Keratinocyte (primary cell): Measurements from ENCODE around the gene GPR171. TPM values are rescaled to one million over a fixed set of nuclear protein-coding genes. Genes with fewer than 3 reads are reported as not detected.

ENCODE experiments used
- DNase-seq: peaks from one replicate; pipeline ENCODE4 v3.0.0-alpha.2; 2011; ENCODE audit warnings: low read depth, missing footprints, low spot score
- FAIRE-seq: peaks from 2 replicates; lab custom pipeline; 2011; peaks lifted over from hg19 to GRCh38; lab: Jason Lieb, UNC
- H2AFZ ChIP-seq: 2 replicates; pipeline ENCODE4 v1.6.0; 2012; ENCODE audit warnings: low read length, control low read depth, inconsistent platforms; ENCODE audit not compliant: control insufficient read depth
- H3K27ac ChIP-seq: 2 replicates; pipeline ENCODE4 v1.5.1; 2011; ENCODE audit warnings: low read length; ENCODE audit not compliant: control insufficient read depth, insufficient read depth
- H3K27me3 ChIP-seq: 3 replicates; pipeline ENCODE4 v1.6.0; 2011; ENCODE audit warnings: low read length; ENCODE audit not compliant: control insufficient read depth, insufficient read depth; ENCODE audit errors: extremely low read depth
- H3K36me3 ChIP-seq, 2 experiments: 2 replicates in 1 of 2; 3 replicates in 1 of 2; pipeline ENCODE4 v1.5.1; 2011; ENCODE audit warnings: low read length in 2 of 2, mild to moderate bottlenecking in 1 of 2; ENCODE audit not compliant: control insufficient read depth in 2 of 2, insufficient read depth in 2 of 2; ENCODE audit errors: extremely low read depth in 1 of 2
- H3K4me1 ChIP-seq: 3 replicates; pipeline ENCODE4 v1.5.1; 2011; ENCODE audit warnings: low read length; ENCODE audit not compliant: control insufficient read depth, insufficient read depth; ENCODE audit errors: extremely low read depth
- H3K4me2 ChIP-seq: 3 replicates; pipeline ENCODE4 v1.6.0; 2011; ENCODE audit warnings: low read depth, low read length; ENCODE audit not compliant: control insufficient read depth, insufficient read depth; ENCODE audit errors: extremely low read depth
- H3K4me3 ChIP-seq, 3 experiments: fragments of 200-600 bp in 1 of 3; sonication (generic) in 1 of 3; 2 replicates in 2 of 3; 3 replicates in 1 of 3; pipeline ENCODE4 v1.5.1; 2011 to 2016; ENCODE audit warnings: low read length in 3 of 3, mild to moderate bottlenecking in 3 of 3, control low read depth in 2 of 3, inconsistent platforms in 1 of 3, low read depth in 1 of 3, mixed read lengths in 1 of 3, mixed run types in 1 of 3, moderate library complexity in 1 of 3; ENCODE audit not compliant: control insufficient read depth in 2 of 3, insufficient read depth in 2 of 3; ENCODE audit errors: extremely low read depth in 1 of 3
- H3K79me2 ChIP-seq: 2 replicates; pipeline ENCODE4 v1.6.0; 2012; ENCODE audit warnings: low read length; ENCODE audit not compliant: control insufficient read depth, insufficient read depth
- H3K9ac ChIP-seq: 3 replicates; pipeline ENCODE4 v1.6.0; 2011; ENCODE audit warnings: low read length; ENCODE audit not compliant: control insufficient read depth, insufficient read depth; ENCODE audit errors: extremely low read depth
- H3K9me1 ChIP-seq: 3 replicates; pipeline ENCODE4 v1.6.0; 2011; ENCODE audit warnings: low read length; ENCODE audit not compliant: control insufficient read depth, insufficient read depth; ENCODE audit errors: extremely low read depth
- H3K9me3 ChIP-seq: 2 replicates; pipeline ENCODE4 v1.5.1; 2012; ENCODE audit warnings: low read depth, low read length; ENCODE audit not compliant: control insufficient read depth
- H4K20me1 ChIP-seq: 3 replicates; pipeline ENCODE4 v1.6.0; 2011; ENCODE audit warnings: low read length; ENCODE audit not compliant: control insufficient read depth, insufficient read depth; ENCODE audit errors: extremely low read depth
- EZH2 ChIP-seq: IDR thresholded peaks from one replicate; pipeline ENCODE4 v1.6.1; 2012; ENCODE audit warnings: inconsistent platforms, mild to moderate bottlenecking, low read length, moderate library complexity
- dilution Hi-C: fragments of 300-500 bp; cut with MboI; formaldehyde crosslinking; loops from one replicate; pipeline ENCODE4 v1.7.0; 2020; ENCODE audit warnings: low sequenced_read_pairs; ENCODE audit not compliant: extremely low pct_ligation_motif_present
- polyA plus RNA-seq, 5 experiments: library from polyadenylated mRNA; depleted of rRNA in 3 of 5; stranded (reverse) in 3 of 5; stranded (forward) in 1 of 5; unstranded in 1 of 5; fragments of >200 nt; gene quantifications; 1 replicate in 1 of 5; 2 replicates in 3 of 5; 3 replicates in 1 of 5; pipeline versions ENCODE4 v1.2.1 to v1.2.3, GENCODE V29; 2011 to 2012; ENCODE audit warnings: missing spikeins in 2 of 5, low read depth in 1 of 5, low replicate concordance in 1 of 5
- TF ChIP-seq, protein P1 (sequence below), 3 experiments: IDR thresholded peaks in 1 of 3; conservative IDR thresholded peaks in 1 of 3; optimal IDR thresholded peaks in 1 of 3; 2 replicates in 2 of 3; 3 replicates in 1 of 3; pipeline versions ENCODE3 to v1.5.1; 2011; ENCODE audit warnings: low read length in 3 of 3, mild to moderate bottlenecking in 3 of 3, moderate library complexity in 2 of 3, control low read depth in 1 of 3, inconsistent platforms in 1 of 3; ENCODE audit not compliant: insufficient read depth in 2 of 3; ENCODE audit errors: extremely low read depth in 1 of 3

The GPR171 gene
- polyA plus RNA-seq, 1 donor (not counting 4 experiments of a cell fraction or from before 2014, with no cell fraction given), result not detected

DNA sequence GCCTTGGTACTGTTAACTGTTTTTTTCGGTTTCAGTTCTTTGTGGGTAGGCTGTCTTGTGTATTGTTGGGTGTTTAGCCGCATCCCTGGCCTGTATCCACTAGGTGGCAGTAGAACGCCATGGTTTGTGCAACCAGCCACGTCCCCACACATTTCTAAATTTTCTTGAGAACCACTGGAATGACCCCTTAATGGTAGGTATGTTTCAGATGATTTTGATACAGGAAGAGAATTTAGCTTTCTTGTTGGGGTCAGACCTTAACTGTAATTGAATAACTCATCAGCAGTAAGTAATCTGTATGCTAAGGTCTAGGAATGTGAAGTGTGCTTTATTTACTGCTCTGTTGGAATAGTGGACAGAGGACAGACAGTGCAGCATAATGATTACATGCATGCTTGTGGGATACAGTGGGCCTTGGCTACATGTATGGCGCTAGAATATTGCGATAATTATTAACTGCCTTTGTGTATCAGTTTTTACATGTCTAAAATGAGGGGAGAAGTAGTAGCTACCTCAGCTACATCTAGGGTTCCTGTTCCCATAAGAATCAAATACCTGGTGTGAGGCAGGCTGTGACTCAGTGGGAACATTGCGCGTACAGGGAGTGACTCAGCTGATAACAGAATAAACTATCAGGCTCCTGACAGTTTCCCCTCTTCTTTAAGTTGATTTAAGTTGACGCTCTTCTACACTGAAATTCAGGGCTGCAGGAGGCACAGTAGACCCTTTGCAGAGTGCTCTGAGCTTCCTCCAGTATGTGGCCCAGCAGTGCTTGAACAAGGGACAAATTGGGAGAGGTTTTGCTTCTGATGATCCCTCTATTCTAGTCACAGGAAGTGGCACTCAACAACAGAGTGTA lies 25.0 kb upstream of the GPR171 start:
- dilution Hi-C loops, result no loop called here
- Histone ChIP-seq H3K27ac (peak overlapping the region; percentile 59), H4K20me1 (no peaks in the 10 kb centered on the region), H3K4me1 (peaks cover 31% of the 10 kb centered on the region), H3K9me1 (no peaks in the 10 kb centered on the region), H2AFZ (peak overlapping the region; percentile 85), H3K4me3 (no peak overlapping the region), H3K9ac (peak overlapping the region; percentile 39), H3K4me2 (peak overlapping the region; percentile 67), H3K9me3 (no peaks in the 10 kb centered on the region), H3K27me3 (no peaks in the 10 kb centered on the region), H3K79me2 (no peaks in the 10 kb centered on the region), H3K36me3 (no peaks in the 10 kb centered on the region)
- TF ChIP-seq EZH2, result no peak
- TF ChIP-seq, protein P1, sequence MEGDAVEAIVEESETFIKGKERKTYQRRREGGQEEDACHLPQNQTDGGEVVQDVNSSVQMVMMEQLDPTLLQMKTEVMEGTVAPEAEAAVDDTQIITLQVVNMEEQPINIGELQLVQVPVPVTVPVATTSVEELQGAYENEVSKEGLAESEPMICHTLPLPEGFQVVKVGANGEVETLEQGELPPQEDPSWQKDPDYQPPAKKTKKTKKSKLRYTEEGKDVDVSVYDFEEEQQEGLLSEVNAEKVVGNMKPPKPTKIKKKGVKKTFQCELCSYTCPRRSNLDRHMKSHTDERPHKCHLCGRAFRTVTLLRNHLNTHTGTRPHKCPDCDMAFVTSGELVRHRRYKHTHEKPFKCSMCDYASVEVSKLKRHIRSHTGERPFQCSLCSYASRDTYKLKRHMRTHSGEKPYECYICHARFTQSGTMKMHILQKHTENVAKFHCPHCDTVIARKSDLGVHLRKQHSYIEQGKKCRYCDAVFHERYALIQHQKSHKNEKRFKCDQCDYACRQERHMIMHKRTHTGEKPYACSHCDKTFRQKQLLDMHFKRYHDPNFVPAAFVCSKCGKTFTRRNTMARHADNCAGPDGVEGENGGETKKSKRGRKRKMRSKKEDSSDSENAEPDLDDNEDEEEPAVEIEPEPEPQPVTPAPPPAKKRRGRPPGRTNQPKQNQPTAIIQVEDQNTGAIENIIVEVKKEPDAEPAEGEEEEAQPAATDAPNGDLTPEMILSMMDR (optimal IDR thresholded peaks at IDR 0.05 in 1 of 3, IDR thresholded peaks at IDR 0.05 in 1 of 3, conservative IDR thresholded peaks at IDR 0.05 in 1 of 3; ENCODE audit: extremely low read depth in 1 of 3, insufficient read depth in 2 of 3, low read length in 3 of 3), result peak; percentile 84 to 92 (median 89)
- FAIRE-seq (peak; percentile 87), DNase-seq (peak; percentile 41)

DNA sequence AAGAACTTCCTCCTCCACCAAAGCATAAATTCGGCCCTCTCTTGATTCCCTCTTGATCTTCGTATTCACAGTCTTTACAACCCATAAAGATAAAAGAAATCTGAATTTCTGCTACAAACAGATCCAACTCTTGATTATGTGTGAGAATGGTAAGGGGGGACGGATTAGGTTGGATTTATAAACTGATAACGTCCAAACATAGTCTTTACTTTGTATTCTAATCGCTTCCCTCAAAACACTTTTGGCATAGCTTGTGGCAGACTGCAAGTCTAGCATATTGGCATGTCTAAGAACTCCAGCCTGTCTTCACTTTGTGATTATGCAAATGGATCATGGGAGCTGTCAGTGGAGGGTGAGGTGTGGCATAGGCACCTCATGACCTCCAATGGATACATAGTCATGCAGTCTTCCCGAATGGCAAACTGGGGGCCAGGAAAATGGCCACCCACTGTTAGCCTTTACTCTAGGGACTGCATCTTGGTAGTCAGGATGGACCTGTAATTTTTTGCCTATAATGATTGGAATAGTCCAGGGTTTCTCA lies 24.3 kb upstream of the GPR171 start:
- Histone ChIP-seq H2AFZ (no peak overlapping the region), H3K9ac (no peak overlapping the region), H3K27ac (no peak overlapping the region), H3K9me1 (no peaks in the 10 kb centered on the region), H3K4me1 (peaks cover 31% of the 10 kb centered on the region), H3K27me3 (no peaks in the 10 kb centered on the region), H3K9me3 (no peaks in the 10 kb centered on the region), H3K4me3 (no peak overlapping the region), H3K36me3 (no peaks in the 10 kb centered on the region), H4K20me1 (no peaks in the 10 kb centered on the region), H3K79me2 (no peaks in the 10 kb centered on the region), H3K4me2 (peak overlapping the region; percentile 67)
- FAIRE-seq (no peak), DNase-seq (no peak)
- dilution Hi-C loops, result no loop called here
- no peak for TF ChIP-seq EZH2
- TF ChIP-seq, protein P1 (optimal IDR thresholded peaks at IDR 0.05 in 1 of 3, IDR thresholded peaks at IDR 0.05 in 1 of 3, conservative IDR thresholded peaks at IDR 0.05 in 1 of 3; ENCODE audit: extremely low read depth in 1 of 3, insufficient read depth in 2 of 3, low read length in 3 of 3), result no peak
